PC-9 (cell line): Measurements from ENCODE around the gene ARHGAP18.

Source experiments
- EZH2 ChIP-seq: fragments of 200-600 bp; sonication (generic); IDR thresholded peaks from 2 replicates; pipeline ENCODE4 v1.8.0; 2017; ENCODE audit warnings: antibody characterized with exemption, low read depth
- TF ChIP-seq, protein P1 (sequence below): fragments of 200-600 bp; sonication (generic); conservative IDR thresholded peaks from 2 replicates; pipeline ENCODE4 v1.6.1; 2017; ENCODE audit warnings: mixed run types, antibody characterized with exemption, mild to moderate bottlenecking, moderate library complexity

DNA sequence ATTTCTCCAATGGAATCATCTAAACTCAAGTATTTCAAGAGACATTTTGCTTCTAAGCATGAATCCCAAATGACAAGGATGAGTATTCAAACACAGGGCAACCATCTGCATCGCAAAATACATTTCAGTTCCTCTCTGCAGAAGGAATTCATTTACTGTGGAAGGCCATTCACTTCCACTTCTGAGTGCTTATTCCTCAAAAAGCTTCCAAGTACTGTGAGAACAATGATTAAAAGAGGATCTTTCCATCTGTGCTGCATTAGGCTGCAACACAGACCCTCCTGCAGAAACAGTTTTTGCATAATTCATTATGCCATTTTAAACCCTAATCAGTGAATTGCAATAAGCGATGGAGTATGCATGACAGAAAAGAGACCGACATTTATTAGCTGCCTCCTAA is 52.5 kb downstream of the ARHGAP18 start:
- TF ChIP-seq, protein P1, sequence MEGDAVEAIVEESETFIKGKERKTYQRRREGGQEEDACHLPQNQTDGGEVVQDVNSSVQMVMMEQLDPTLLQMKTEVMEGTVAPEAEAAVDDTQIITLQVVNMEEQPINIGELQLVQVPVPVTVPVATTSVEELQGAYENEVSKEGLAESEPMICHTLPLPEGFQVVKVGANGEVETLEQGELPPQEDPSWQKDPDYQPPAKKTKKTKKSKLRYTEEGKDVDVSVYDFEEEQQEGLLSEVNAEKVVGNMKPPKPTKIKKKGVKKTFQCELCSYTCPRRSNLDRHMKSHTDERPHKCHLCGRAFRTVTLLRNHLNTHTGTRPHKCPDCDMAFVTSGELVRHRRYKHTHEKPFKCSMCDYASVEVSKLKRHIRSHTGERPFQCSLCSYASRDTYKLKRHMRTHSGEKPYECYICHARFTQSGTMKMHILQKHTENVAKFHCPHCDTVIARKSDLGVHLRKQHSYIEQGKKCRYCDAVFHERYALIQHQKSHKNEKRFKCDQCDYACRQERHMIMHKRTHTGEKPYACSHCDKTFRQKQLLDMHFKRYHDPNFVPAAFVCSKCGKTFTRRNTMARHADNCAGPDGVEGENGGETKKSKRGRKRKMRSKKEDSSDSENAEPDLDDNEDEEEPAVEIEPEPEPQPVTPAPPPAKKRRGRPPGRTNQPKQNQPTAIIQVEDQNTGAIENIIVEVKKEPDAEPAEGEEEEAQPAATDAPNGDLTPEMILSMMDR: no peak
- no peak for TF ChIP-seq EZH2
